Measurements from ENCODE around the gene PODXL2. TPM values are rescaled to one million over a fixed set of nuclear protein-coding genes. Genes with fewer than 3 reads are reported as not detected.

The PODXL2 gene
- total RNA-seq, 1 experiment from 2014 or later = 5.7 TPM

DNA sequence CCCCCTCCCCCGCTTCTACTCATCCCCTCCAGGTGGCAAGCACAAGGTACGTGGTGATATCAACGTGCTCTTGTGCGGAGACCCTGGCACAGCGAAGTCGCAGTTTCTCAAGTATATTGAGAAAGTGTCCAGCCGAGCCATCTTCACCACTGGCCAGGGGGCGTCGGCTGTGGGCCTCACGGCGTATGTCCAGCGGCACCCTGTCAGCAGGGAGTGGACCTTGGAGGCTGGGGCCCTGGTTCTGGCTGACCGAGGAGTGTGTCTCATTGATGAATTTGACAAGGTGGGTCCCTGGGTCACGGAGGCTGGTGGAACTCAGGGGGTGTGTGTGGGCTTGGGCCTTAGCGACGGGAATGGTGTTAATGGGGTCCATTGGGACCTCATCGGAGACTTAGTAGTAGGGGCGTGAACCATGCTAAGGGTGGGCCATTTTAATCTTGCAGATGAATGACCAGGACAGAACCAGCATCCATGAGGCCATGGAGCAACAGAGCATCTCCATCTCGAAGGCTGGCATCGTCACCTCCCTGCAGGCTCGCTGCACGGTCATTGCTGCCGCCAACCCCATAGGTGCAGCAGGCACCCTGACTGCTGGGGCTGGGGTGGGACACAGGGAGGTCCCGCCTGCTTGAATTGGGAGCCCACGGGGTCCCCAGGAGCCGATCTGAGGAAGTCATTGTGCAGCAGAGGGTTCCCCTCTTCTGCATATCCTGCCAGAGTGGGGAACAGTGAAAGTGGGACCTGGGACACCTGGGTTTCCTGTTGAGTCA, 12.0 kb upstream of the PODXL2 start:
- POLR2A ChIA-PET = no interaction called here
- ATAC-seq (no peak), DNase-seq (ENCODE audit: low read depth, low spot score) (no peak)
- Histone ChIP-seq H3K36me3 (ENCODE audit: control insufficient read depth in 1 of 2, insufficient read depth in 2 of 2, low read length in 2 of 2) (peaks cover 35 to 71% of the 10 kb centered on the region in 2 experiments; a peak in 3 of 4 replicates), H3K9ac (ENCODE audit: low read length) (no peak overlapping the region), H3K27ac (ENCODE audit: low read depth, low read length) (no peak overlapping the region), H3K27me3 (ENCODE audit: insufficient read depth, low read length) (no peaks in the 10 kb centered on the region), H3K4me1 (ENCODE audit: control insufficient read depth in 1 of 2, insufficient read depth in 2 of 2, low read length in 2 of 2) (no peaks in the 10 kb centered on the region), H3K9me3 (ENCODE audit: control insufficient read depth in 1 of 2, insufficient read depth in 1 of 2, low read depth in 1 of 2, low read length in 2 of 2) (no peaks in the 10 kb centered on the region), H3K9me2 (ENCODE audit: insufficient read depth) (no peaks in the 10 kb centered on the region), H3K79me2 (ENCODE audit: insufficient read depth, low read length) (peaks cover 31% of the 10 kb centered on the region), H3K4me3 (replicated peaks in 1 of 2; ENCODE audit: low read depth in 1 of 2, low read length in 2 of 2) (no peak overlapping the region), H4K20me1 (ENCODE audit: insufficient read depth) (peaks cover 8% of the 10 kb centered on the region; the same call in 1 of the 2 replicates), H3K4me2 (ENCODE audit: low read length) (no peak overlapping the region), H2AFZ (ENCODE audit: low read depth, low read length, poor library complexity, severe bottlenecking) (no peak overlapping the region)
- BruUV-seq (replicated peaks) = no TSS peak
- RAD21 ChIA-PET (ENCODE audit: low non-redundant PET in 1 of 2, low total read pairs in 2 of 2, uncharacterized antibody in 2 of 2, unreplicated experiment in 2 of 2) = no interaction called here
- TF ChIP-seq EZH2phosphoT487 (IDR thresholded peaks at IDR 0.05; ENCODE audit: borderline replicate concordance) = no peak
- intact Hi-C loops (cut with micrococcal nuclease) = no loop called here
- CTCF ChIA-PET = no interaction called here

DNA sequence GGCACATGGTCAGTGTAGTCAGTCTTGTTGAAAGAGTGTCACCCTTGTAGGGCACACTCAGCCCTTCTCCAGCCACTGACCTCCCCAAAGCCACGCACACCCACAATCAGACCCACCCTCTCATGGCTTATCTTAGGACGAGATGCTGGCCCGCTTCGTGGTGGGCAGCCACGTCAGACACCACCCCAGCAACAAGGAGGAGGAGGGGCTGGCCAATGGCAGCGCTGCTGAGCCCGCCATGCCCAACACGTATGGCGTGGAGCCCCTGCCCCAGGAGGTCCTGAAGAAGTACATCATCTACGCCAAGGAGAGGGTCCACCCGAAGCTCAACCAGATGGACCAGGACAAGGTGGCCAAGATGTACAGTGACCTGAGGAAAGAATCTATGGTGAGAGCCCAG, 10.1 kb upstream of the PODXL2 start:
- Histone ChIP-seq H3K4me3 (replicated peaks in 1 of 2; ENCODE audit: low read depth in 1 of 2, low read length in 2 of 2) (no peak overlapping the region), H3K9me3 (ENCODE audit: control insufficient read depth in 1 of 2, insufficient read depth in 1 of 2, low read depth in 1 of 2, low read length in 2 of 2) (no peaks in the 10 kb centered on the region), H3K36me3 (ENCODE audit: control insufficient read depth in 1 of 2, insufficient read depth in 2 of 2, low read length in 2 of 2) (peaks cover 28 to 58% of the 10 kb centered on the region in 2 experiments; a peak in 3 of 4 replicates), H4K20me1 (ENCODE audit: insufficient read depth) (peaks cover 6% of the 10 kb centered on the region; the same call in 1 of the 2 replicates), H3K9me2 (ENCODE audit: insufficient read depth) (no peaks in the 10 kb centered on the region), H2AFZ (ENCODE audit: low read depth, low read length, poor library complexity, severe bottlenecking) (no peak overlapping the region), H3K27me3 (ENCODE audit: insufficient read depth, low read length) (no peaks in the 10 kb centered on the region), H3K79me2 (ENCODE audit: insufficient read depth, low read length) (peaks cover 13% of the 10 kb centered on the region), H3K4me2 (ENCODE audit: low read length) (no peak overlapping the region), H3K9ac (ENCODE audit: low read length) (no peak overlapping the region), H3K4me1 (ENCODE audit: control insufficient read depth in 1 of 2, insufficient read depth in 2 of 2, low read length in 2 of 2) (no peaks in the 10 kb centered on the region), H3K27ac (ENCODE audit: low read depth, low read length) (no peak overlapping the region)
- BruUV-seq (replicated peaks) = no TSS peak
- ATAC-seq = no peak
- TF ChIP-seq EGR1 (IDR thresholded peaks at IDR 0.05; ENCODE audit: low read depth) (no peak), POLR2A (IDR thresholded peaks at IDR 0.05; ENCODE audit: borderline replicate concordance, extremely low read depth, insufficient read depth, insufficient read length) (no peak), CEBPB (IDR thresholded peaks at IDR 0.05; ENCODE audit: low read depth) (no peak), JUND (IDR thresholded peaks at IDR 0.05) (no peak)
- TF ChIP-seq, protein P1, sequence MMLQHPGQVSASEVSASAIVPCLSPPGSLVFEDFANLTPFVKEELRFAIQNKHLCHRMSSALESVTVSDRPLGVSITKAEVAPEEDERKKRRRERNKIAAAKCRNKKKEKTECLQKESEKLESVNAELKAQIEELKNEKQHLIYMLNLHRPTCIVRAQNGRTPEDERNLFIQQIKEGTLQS (IDR thresholded peaks at IDR 0.05) = no peak
- intact Hi-C loops (cut with micrococcal nuclease) = no loop called here
- ChIA-PET POLR2A (no interaction called here), RAD21 (ENCODE audit: low non-redundant PET in 1 of 2, low total read pairs in 2 of 2, uncharacterized antibody in 2 of 2, unreplicated experiment in 2 of 2) (no interaction called here), CTCF (no interaction called here)
- no peak for DNase-seq (ENCODE audit: low read depth, low spot score)
